SK-N-SH (cell line): Measurements from ENCODE around the gene AUTS2. TPM values are rescaled to one million over a fixed set of nuclear protein-coding genes. Genes with fewer than 3 reads are reported as not detected.

Source experiments
- CTCF ChIA-PET: fragments of 300-600, 350-600 bp; formaldehyde crosslinking; extraction: SDS; loops from one replicate; lab custom pipeline; 2021; lab: Yijun Ruan, JAX
- POLR2A ChIA-PET: fragments of 350-600 bp; sonication (Branson Sonifier 250); formaldehyde crosslinking; extraction: SDS; loops from one replicate; lab custom pipeline; 2020; ENCODE audit warnings: antibody characterized with exemption, inconsistent platforms; lab: Yijun Ruan, JAX
- DNase-seq: peaks from one replicate; pipeline ENCODE4 v3.0.0; 2012
- H2AFZ ChIP-seq: fragments of 200-600 bp; sonication (generic); 2 replicates; pipeline ENCODE4 v1.8.1; 2016; ENCODE audit warnings: antibody characterized with exemption, mild to moderate bottlenecking, low read depth
- H3F3A ChIP-seq: fragments of 200-600 bp; sonication (generic); replicated peaks from 2 replicates; pipeline ENCODE3; 2016; ENCODE audit warnings: antibody characterized with exemption, mild to moderate bottlenecking; ENCODE audit not compliant: insufficient read depth
- H3K27ac ChIP-seq, 2 experiments: fragments of 200-500 bp in 1 of 2; fragments of 200-600 bp in 1 of 2; sonication (Bioruptor generic) in 1 of 2; sonication (generic), shearing (Covaris generic) in 1 of 2; 2 replicates each; pipeline versions ENCODE4 v1.5.1 to v1.6.1; 2014 to 2016; ENCODE audit warnings: low read depth in 2 of 2, inconsistent platforms in 1 of 2, low read length in 1 of 2, mild to moderate bottlenecking in 1 of 2, mixed read lengths in 1 of 2
- H3K27me3 ChIP-seq: fragments of 200-600 bp; sonication (generic), shearing (Covaris generic); 2 replicates; pipeline ENCODE4 v1.6.1; 2016; ENCODE audit warnings: mixed run types; ENCODE audit not compliant: insufficient read depth
- H3K36me3 ChIP-seq, 2 experiments: fragments of 200-500 bp in 1 of 2; fragments of 200-600 bp in 1 of 2; sonication (Bioruptor generic) in 1 of 2; sonication (generic) in 1 of 2; replicated peaks in 1 of 2; 2 replicates each; pipeline versions ENCODE3 to v1.5.1; 2014 to 2016; ENCODE audit warnings: low read length in 1 of 2, mild to moderate bottlenecking in 1 of 2; ENCODE audit not compliant: insufficient read depth in 2 of 2, control insufficient read depth in 1 of 2
- H3K4me1 ChIP-seq, 2 experiments: fragments of 200-500 bp in 1 of 2; fragments of 200-600 bp in 1 of 2; sonication (Bioruptor generic) in 1 of 2; sonication (generic), shearing (Covaris generic) in 1 of 2; 2 replicates each; pipeline versions ENCODE4 v1.5.1 to v1.6.1; 2014 to 2016; ENCODE audit warnings: low read depth in 1 of 2, low read length in 1 of 2, mixed run types in 1 of 2; ENCODE audit not compliant: insufficient read depth in 2 of 2, control insufficient read depth in 1 of 2
- H3K4me2 ChIP-seq: fragments of 200-600 bp; sonication (generic), shearing (Covaris generic); 2 replicates; pipeline ENCODE4 v1.6.1; 2017; ENCODE audit warnings: mixed run types
- H3K4me3 ChIP-seq, 2 experiments: fragments of 200-500 bp in 1 of 2; fragments of 200-600 bp in 1 of 2; sonication (Bioruptor generic) in 1 of 2; sonication (generic), shearing (Covaris generic) in 1 of 2; 2 replicates each; pipeline versions ENCODE4 v1.5.1 to v1.8.1; 2014 to 2016; ENCODE audit warnings: low read depth in 2 of 2, inconsistent platforms in 1 of 2, low read length in 1 of 2, mild to moderate bottlenecking in 1 of 2, mixed read lengths in 1 of 2, moderate library complexity in 1 of 2
- H3K79me2 ChIP-seq: fragments of 200-600 bp; sonication (generic); 2 replicates; pipeline ENCODE4 v1.8.1; 2017; ENCODE audit warnings: mild to moderate bottlenecking; ENCODE audit not compliant: insufficient read depth
- H3K9ac ChIP-seq: fragments of 200-600 bp; sonication (generic); 2 replicates; pipeline ENCODE4 v1.6.1; 2017; ENCODE audit warnings: mixed run types
- H3K9me2 ChIP-seq: fragments of 200-600 bp; sonication (generic); 2 replicates; pipeline ENCODE4 v1.6.1; 2017; ENCODE audit warnings: mixed run types
- H3K9me3 ChIP-seq: fragments of 200-600 bp; sonication (generic); 2 replicates; pipeline ENCODE4 v1.6.1; 2017; ENCODE audit warnings: mixed run types, mild to moderate bottlenecking, moderate library complexity
- H4K20me1 ChIP-seq: fragments of 200-600 bp; sonication (generic); 2 replicates; pipeline ENCODE4 v1.6.1; 2017; ENCODE audit warnings: mild to moderate bottlenecking, mixed run types; ENCODE audit not compliant: insufficient read depth
- CHD2 ChIP-seq: fragments of 150-350 bp; IDR thresholded peaks from 2 replicates; pipeline ENCODE4 v1.6.1; 2018; ENCODE audit warnings: low read length; ENCODE audit not compliant: partially characterized antibody
- CTCF ChIP-seq: fragments of 200-600 bp; sonication (generic); IDR thresholded peaks from 2 replicates; pipeline ENCODE4 v1.6.1; 2017; ENCODE audit warnings: antibody characterized with exemption, mild to moderate bottlenecking, moderate library complexity
- EZH2phosphoT487 ChIP-seq: fragments of 200-600 bp; sonication (generic); IDR thresholded peaks from 2 replicates; pipeline ENCODE4 v1.6.1; 2017; ENCODE audit warnings: low read depth, mixed run types, mild to moderate bottlenecking, antibody characterized with exemption, moderate library complexity, borderline replicate concordance
- FOXM1 ChIP-seq: IDR thresholded peaks from 2 replicates; pipeline ENCODE4 v1.4.0; 2012; ENCODE audit warnings: low read depth, mild to moderate bottlenecking
- IRF3 ChIP-seq: fragments of 150-350 bp; IDR thresholded peaks from 2 replicates; pipeline ENCODE4 v1.6.1; 2016; ENCODE audit warnings: mild to moderate bottlenecking, low read depth, low read length
- MEF2A ChIP-seq: IDR thresholded peaks from 2 replicates; pipeline ENCODE4 v1.4.0; 2012; ENCODE audit warnings: low read depth, borderline replicate concordance
- POLR2AphosphoS5 ChIP-seq: IDR thresholded peaks from 2 replicates; pipeline ENCODE4 v1.6.1; 2012; ENCODE audit warnings: low read depth, low read length
- RXRA ChIP-seq: IDR thresholded peaks from 2 replicates; pipeline ENCODE4 v1.4.0; 2012; ENCODE audit warnings: low read depth, mild to moderate bottlenecking, borderline replicate concordance
- YY1 ChIP-seq: IDR thresholded peaks from 2 replicates; pipeline ENCODE4 v1.4.0; 2012; ENCODE audit warnings: low read depth, mild to moderate bottlenecking
- WGBS: methylation state at CpG from one replicate; pipeline ENCODE4 v1.1.6; 2017; ENCODE audit warnings: low lambda C conversion rate; 5-methylcytosine and 5-hydroxymethylcytosine counted together
- polyA plus RNA-seq, 3 experiments: library from polyadenylated mRNA; depleted of rRNA; stranded (reverse); fragments of >200 nt; gene quantifications; 2 replicates each; pipeline ENCODE4 v1.2.3, GENCODE V29; 2012

AUTS2 gene
- polyA plus RNA-seq, 1 of the 3 experiments (the other 2 are of a cell fraction) = 15.6 TPM

- Histone ChIP-seq H3K79me2 (no peaks in the 10 kb centered on the region), H3K9me3 (no peaks in the 10 kb centered on the region), H3F3A (no peaks in the 10 kb centered on the region), H2AFZ (no peak overlapping the region), H3K9ac (no peak overlapping the region), H4K20me1 (no peaks in the 10 kb centered on the region), H3K9me2 (no peaks in the 10 kb centered on the region), H3K4me2 (no peak overlapping the region), H3K27ac (no peak overlapping the region), H3K4me3 (no peak overlapping the region), H3K36me3 (no peaks in the 10 kb centered on the region), H3K27me3 (no peaks in the 10 kb centered on the region), H3K4me1 (peaks cover 13 to 26% of the 10 kb centered on the region in 2 experiments; a peak in 3 of 4 replicates)
- DNase-seq = no peak
- POLR2A ChIA-PET = no interaction called here
- no peak for TF ChIP-seq CTCF
- no peak for TF ChIP-seq YY1
- no peak for TF ChIP-seq RXRA
- TF ChIP-seq POLR2AphosphoS5 = no peak
- 97% methylated on average over 8 of the region's 8 CpGs for WGBS
- CTCF ChIA-PET = interaction anchor here (1.0 to 1.4 kb wide), 2 partner anchors 10 to 96 kb away, joined by 3 read pairs; no protein-coding TSS in a partner anchor
Measured at GRCh38 chr7:70410134-70410750, 812.0 kb downstream of the AUTS2 start.

- 84% methylated on average over 6 of the region's 6 CpGs for WGBS
- TF ChIP-seq CHD2 = no peak
- TF ChIP-seq IRF3 = no peak
- no peak for TF ChIP-seq MEF2A
- no peak for TF ChIP-seq FOXM1
- TF ChIP-seq POLR2AphosphoS5 = no peak
- TF ChIP-seq EZH2phosphoT487 = no peak
- TF ChIP-seq, all 33 proteins: peak for 0
- CTCF ChIA-PET = interaction anchor here (1.3 to 1.4 kb wide), 2 partner anchors 92 to 284 kb away, joined by 3 read pairs; no protein-coding TSS in a partner anchor
Measured at GRCh38 chr7:70414368-70414767, 816.1 kb downstream of the AUTS2 start.

More at GRCh38 chr7:70414368-70414767, 816.1 kb downstream of the AUTS2 start:
- H3K9me2 ChIP-seq = no peaks in the 10 kb centered on the region
- no peaks in the 10 kb centered on the region for H3K36me3 ChIP-seq
- no peaks in the 10 kb centered on the region for H3K9me3 ChIP-seq
- no peak overlapping the region for H3K4me3 ChIP-seq
- no peak overlapping the region for H3K9ac ChIP-seq
- H3K27me3 ChIP-seq = no peaks in the 10 kb centered on the region
- no peaks in the 10 kb centered on the region for H3F3A ChIP-seq
- POLR2A ChIA-PET = no interaction called here
- H3K27ac ChIP-seq = no peak overlapping the region
- no peak for DNase-seq
- H3K79me2 ChIP-seq = no peaks in the 10 kb centered on the region
- no peak overlapping the region for H2AFZ ChIP-seq
- peaks cover 0 to 15% of the 10 kb centered on the region in 2 experiments; a peak in 2 of 4 replicates for H3K4me1 ChIP-seq
- no peaks in the 10 kb centered on the region for H4K20me1 ChIP-seq
- H3K4me2 ChIP-seq = no peak overlapping the region
